ENCODE results near the gene ZMYND8.

GRCh38 chr20:47265984-47266383, 90.5 kb downstream of the ZMYND8 start:
- TF ChIP-seq POLR2A (IDR thresholded peaks at IDR 0.05), result no peak
- TF ChIP-seq CTCF (IDR thresholded peaks at IDR 0.05), result no peak
